ENCODE results near the gene BMAL1. TPM values are rescaled to one million over a fixed set of nuclear protein-coding genes. Genes with fewer than 3 reads are reported as not detected.

Gene BMAL1
- polyA plus RNA-seq, 3 donors, result 10.2 to 43.4 (median 11.5) TPM

DNA sequence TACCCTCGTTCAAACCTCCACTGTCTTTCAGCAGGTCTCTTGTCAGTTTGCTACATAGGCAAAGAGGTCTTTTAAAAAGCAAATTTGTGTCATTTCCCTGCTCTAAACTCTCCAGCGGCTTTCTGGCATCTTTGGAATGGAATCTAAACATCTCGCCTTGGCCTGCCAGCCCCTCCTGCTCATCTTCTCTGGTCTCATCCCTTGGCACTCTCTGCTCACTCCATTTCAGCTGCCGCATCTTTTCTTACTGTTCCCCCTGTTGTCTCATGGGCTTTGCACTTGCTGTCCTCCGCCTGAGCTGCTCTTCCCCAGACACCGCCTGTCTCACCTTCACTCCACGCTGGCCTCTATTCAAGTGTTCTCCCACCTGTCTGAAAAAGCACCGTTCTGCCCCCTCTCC, 46.6 kb downstream of the BMAL1 start:
- H3K4me3 ChIP-seq (replicated peaks in 1 of 3; ENCODE audit: low read depth in 2 of 3, low read length in 3 of 3), result no peak overlapping the region
- no peak overlapping the region for H2AFZ ChIP-seq (ENCODE audit: insufficient read depth, low read depth, low read length, poor library complexity, severe bottlenecking)
- TF ChIP-seq, protein P1, sequence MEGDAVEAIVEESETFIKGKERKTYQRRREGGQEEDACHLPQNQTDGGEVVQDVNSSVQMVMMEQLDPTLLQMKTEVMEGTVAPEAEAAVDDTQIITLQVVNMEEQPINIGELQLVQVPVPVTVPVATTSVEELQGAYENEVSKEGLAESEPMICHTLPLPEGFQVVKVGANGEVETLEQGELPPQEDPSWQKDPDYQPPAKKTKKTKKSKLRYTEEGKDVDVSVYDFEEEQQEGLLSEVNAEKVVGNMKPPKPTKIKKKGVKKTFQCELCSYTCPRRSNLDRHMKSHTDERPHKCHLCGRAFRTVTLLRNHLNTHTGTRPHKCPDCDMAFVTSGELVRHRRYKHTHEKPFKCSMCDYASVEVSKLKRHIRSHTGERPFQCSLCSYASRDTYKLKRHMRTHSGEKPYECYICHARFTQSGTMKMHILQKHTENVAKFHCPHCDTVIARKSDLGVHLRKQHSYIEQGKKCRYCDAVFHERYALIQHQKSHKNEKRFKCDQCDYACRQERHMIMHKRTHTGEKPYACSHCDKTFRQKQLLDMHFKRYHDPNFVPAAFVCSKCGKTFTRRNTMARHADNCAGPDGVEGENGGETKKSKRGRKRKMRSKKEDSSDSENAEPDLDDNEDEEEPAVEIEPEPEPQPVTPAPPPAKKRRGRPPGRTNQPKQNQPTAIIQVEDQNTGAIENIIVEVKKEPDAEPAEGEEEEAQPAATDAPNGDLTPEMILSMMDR (IDR thresholded peaks at IDR 0.05), result no peak
- no peaks in the 10 kb centered on the region for H3K9me3 ChIP-seq (replicated peaks in 1 of 2; ENCODE audit: control insufficient read depth in 1 of 2, insufficient read depth in 1 of 2, low read length in 2 of 2)
- peaks cover 0 to 2% (median 0%) of the 10 kb centered on the region in 7 donors for H3K9me3 Mint-ChIP-seq
- H3K9ac ChIP-seq (ENCODE audit: insufficient read depth, low read length, poor library complexity, severe bottlenecking), result no peak overlapping the region
- peaks cover 34% of the 10 kb centered on the region for H3K79me2 ChIP-seq (ENCODE audit: insufficient read depth, low read length)
- no peak for DNase-seq
- H3K27ac Mint-ChIP-seq, result no peak overlapping the region
- H4K20me1 ChIP-seq (ENCODE audit: insufficient read depth, low read length), result peaks cover 94% of the 10 kb centered on the region
- peaks cover 10 to 57% of the 10 kb centered on the region in 2 donors for H3K36me3 ChIP-seq (replicated peaks in 1 of 2; ENCODE audit: control insufficient read depth in 1 of 2, insufficient read depth in 2 of 2, low read length in 2 of 2)
- peaks cover 54 to 59% of the 10 kb centered on the region in 2 donors for H3K36me3 Mint-ChIP-seq
- no peak overlapping the region for H3K4me2 ChIP-seq (replicated peaks; ENCODE audit: extremely low read depth, low read length, poor library complexity, severe bottlenecking)
- no peak overlapping the region for H3K27ac ChIP-seq (ENCODE audit: low read depth in 1 of 2, low read length in 2 of 2)
- WGBS (ENCODE audit: insufficient coverage), result 98% methylated on average over 4 of the region's 8 CpGs
- no peak overlapping the region for H3K4me3 Mint-ChIP-seq
- intact Hi-C loops (cut with micrococcal nuclease), result no loop called here
- H3K4me1 Mint-ChIP-seq, result peaks cover 4% of the 10 kb centered on the region
- H3K4me1 ChIP-seq (ENCODE audit: control insufficient read depth in 1 of 2, insufficient read depth in 2 of 2, low read length in 2 of 2), result peaks cover 0 to 1% of the 10 kb centered on the region in 2 donors
- H3K27me3 ChIP-seq (ENCODE audit: control insufficient read depth in 2 of 2, insufficient read depth in 2 of 2, low read length in 2 of 2), result no peaks in the 10 kb centered on the region
- H3K27me3 Mint-ChIP-seq (ENCODE audit: low read depth in 3 of 3), result peaks cover 0 to 3% (median 3%) of the 10 kb centered on the region in 3 donors

DNA sequence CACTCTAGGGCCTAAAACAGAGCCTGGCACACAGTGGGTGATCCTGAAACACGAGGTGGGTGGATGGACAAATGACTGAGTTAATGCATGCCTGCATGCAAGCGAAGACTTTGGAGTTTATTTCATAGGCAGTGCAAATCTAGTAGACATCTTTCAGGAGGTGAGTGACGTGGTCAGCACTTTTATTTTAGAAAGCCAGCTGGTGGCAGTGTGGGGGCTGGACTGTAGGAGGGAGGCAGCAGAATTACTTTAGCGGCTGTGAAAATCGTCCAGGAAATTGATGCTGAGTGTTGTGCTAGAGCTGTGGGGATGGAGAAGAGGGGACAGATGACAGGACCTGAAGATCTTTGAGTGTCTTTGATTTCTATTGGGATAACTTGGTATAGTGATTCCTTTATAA, 47.1 kb downstream of the BMAL1 start:
- Histone ChIP-seq H3K36me3 (replicated peaks in 1 of 2; ENCODE audit: control insufficient read depth in 1 of 2, insufficient read depth in 2 of 2, low read length in 2 of 2) (peaks cover 10 to 62% of the 10 kb centered on the region in 2 donors), H3K27me3 (ENCODE audit: control insufficient read depth in 2 of 2, insufficient read depth in 2 of 2, low read length in 2 of 2) (no peaks in the 10 kb centered on the region), H2AFZ (ENCODE audit: insufficient read depth, low read depth, low read length, poor library complexity, severe bottlenecking) (no peak overlapping the region), H3K27ac (ENCODE audit: low read depth in 1 of 2, low read length in 2 of 2) (no peak overlapping the region), H3K4me2 (replicated peaks; ENCODE audit: extremely low read depth, low read length, poor library complexity, severe bottlenecking) (no peak overlapping the region), H3K79me2 (ENCODE audit: insufficient read depth, low read length) (peaks cover 28% of the 10 kb centered on the region), H3K9me3 (replicated peaks in 1 of 2; ENCODE audit: control insufficient read depth in 1 of 2, insufficient read depth in 1 of 2, low read length in 2 of 2) (no peaks in the 10 kb centered on the region), H3K4me1 (ENCODE audit: control insufficient read depth in 1 of 2, insufficient read depth in 2 of 2, low read length in 2 of 2) (no peaks in the 10 kb centered on the region), H4K20me1 (ENCODE audit: insufficient read depth, low read length) (peaks cover 94% of the 10 kb centered on the region), H3K4me3 (replicated peaks in 1 of 3; ENCODE audit: low read depth in 2 of 3, low read length in 3 of 3) (no peak overlapping the region), H3K9ac (ENCODE audit: insufficient read depth, low read length, poor library complexity, severe bottlenecking) (no peak overlapping the region)
- Mint-ChIP-seq H3K4me3 (no peak overlapping the region), H3K36me3 (peaks cover 60 to 64% of the 10 kb centered on the region in 2 donors), H3K27me3 (ENCODE audit: low read depth in 3 of 3) (peaks cover 0 to 3% (median 3%) of the 10 kb centered on the region in 3 donors), H3K4me1 (peaks cover 2% of the 10 kb centered on the region), H3K9me3 (peaks cover 0 to 2% (median 0%) of the 10 kb centered on the region in 7 donors), H3K27ac (no peak overlapping the region)
- DNase-seq, result no peak
- TF ChIP-seq, protein P1 (IDR thresholded peaks at IDR 0.05), result no peak
- intact Hi-C loops (cut with micrococcal nuclease), result no loop called here
- WGBS (ENCODE audit: insufficient coverage), result 93% methylated on average over 5 of the region's 5 CpGs

All from CD14-positive monocyte (primary cell).